Gastrocnemius medialis (tissue), 4 donors: ENCODE data around the gene DISP3. TPM values are rescaled to one million over a fixed set of nuclear protein-coding genes. Genes with fewer than 3 reads are reported as not detected.

Source experiments
- ATAC-seq, 2 donors: fragments of 150-250 bp; one replicate each; pipeline ENCODE4 v1.9.1; 2016
- DNase-seq, 2 donors: peaks; one replicate each; pipeline ENCODE4 v3.0.0-alpha.2; 2019
- H3K27ac ChIP-seq, 4 donors: fragments of 200-600 bp; sonication (generic); 1 replicate in 1 of 4; 2 replicates in 3 of 4; pipeline ENCODE4 v1.5.1; 2016 to 2018; ENCODE audit warnings: mild to moderate bottlenecking in 2 of 4, moderate library complexity in 1 of 4
- H3K27me3 ChIP-seq, 3 donors: fragments of 200-600 bp; sonication (generic) in 2 of 3; 1 replicate in 1 of 3; 2 replicates in 2 of 3; pipeline versions ENCODE4 v1.5.1 to v1.6.0; 2016 to 2019; ENCODE audit warnings: mild to moderate bottlenecking in 1 of 3, moderate library complexity in 1 of 3
- H3K36me3 ChIP-seq, 2 donors: fragments of 200-600 bp; sonication (generic) in 1 of 2; one replicate each; pipeline ENCODE4 v1.5.1; 2017 to 2018
- H3K4me1 ChIP-seq, 2 donors: fragments of 200-600 bp; sonication (generic) in 1 of 2; one replicate each; pipeline ENCODE4 v1.5.1; 2016 to 2017; ENCODE audit warnings: mild to moderate bottlenecking in 2 of 2
- H3K4me3 ChIP-seq, 4 donors: fragments of 200-600 bp; sonication (generic) in 3 of 4; 1 replicate in 1 of 4; 2 replicates in 3 of 4; pipeline ENCODE4 v1.5.1; 2016 to 2019; ENCODE audit warnings: mild to moderate bottlenecking in 2 of 4
- H3K9me3 ChIP-seq, 3 donors: fragments of 200-600 bp; sonication (generic) in 2 of 3; 1 replicate in 1 of 3; 2 replicates in 2 of 3; pipeline ENCODE4 v1.5.1; 2016 to 2019
- POLR2A ChIP-seq, 2 donors: fragments of 450-650 bp; IDR thresholded peaks; one replicate each; pipeline ENCODE4 v1.6.1; 2017; ENCODE audit warnings: antibody characterized with exemption in 2 of 2, mild to moderate bottlenecking in 2 of 2, moderate library complexity in 2 of 2
- in situ Hi-C, 4 donors: fragments of 200-750 bp; cut with MboI; loops; one replicate each; pipeline versions ENCODE4 v1.15.0 to v1.8.0; 2017; ENCODE audit warnings: low sequenced_read_pairs in 4 of 4
- intact Hi-C: fragments of 100-400 bp; cut with DNase I; formaldehyde crosslinking; loops from one replicate; pipeline ENCODE4 v1.15.1; 2023; ENCODE audit warnings: low total_unique reads
- total RNA-seq, 4 donors: library from RNA; depleted of rRNA; stranded (reverse); fragments of >200 nt; gene quantifications; one replicate each; pipeline versions ENCODE4 v1.1.0 to v1.2.3, GENCODE V29; 2016
- TF ChIP-seq, protein P1 (sequence below), 5 experiments: fragments of 450-650 bp in 3 of 5; fragments of 200-600 bp in 2 of 5; sonication (generic) in 2 of 5; IDR thresholded peaks in 4 of 5; conservative IDR thresholded peaks in 1 of 5; 1 replicate in 4 of 5; 2 replicates in 1 of 5; pipeline ENCODE4 v1.5.1; 2016 to 2019; ENCODE audit warnings: antibody characterized with exemption in 5 of 5, mild to moderate bottlenecking in 3 of 5, moderate library complexity in 3 of 5

DISP3 gene
- total RNA-seq, 4 donors from 2014 or later: not detected

DNA sequence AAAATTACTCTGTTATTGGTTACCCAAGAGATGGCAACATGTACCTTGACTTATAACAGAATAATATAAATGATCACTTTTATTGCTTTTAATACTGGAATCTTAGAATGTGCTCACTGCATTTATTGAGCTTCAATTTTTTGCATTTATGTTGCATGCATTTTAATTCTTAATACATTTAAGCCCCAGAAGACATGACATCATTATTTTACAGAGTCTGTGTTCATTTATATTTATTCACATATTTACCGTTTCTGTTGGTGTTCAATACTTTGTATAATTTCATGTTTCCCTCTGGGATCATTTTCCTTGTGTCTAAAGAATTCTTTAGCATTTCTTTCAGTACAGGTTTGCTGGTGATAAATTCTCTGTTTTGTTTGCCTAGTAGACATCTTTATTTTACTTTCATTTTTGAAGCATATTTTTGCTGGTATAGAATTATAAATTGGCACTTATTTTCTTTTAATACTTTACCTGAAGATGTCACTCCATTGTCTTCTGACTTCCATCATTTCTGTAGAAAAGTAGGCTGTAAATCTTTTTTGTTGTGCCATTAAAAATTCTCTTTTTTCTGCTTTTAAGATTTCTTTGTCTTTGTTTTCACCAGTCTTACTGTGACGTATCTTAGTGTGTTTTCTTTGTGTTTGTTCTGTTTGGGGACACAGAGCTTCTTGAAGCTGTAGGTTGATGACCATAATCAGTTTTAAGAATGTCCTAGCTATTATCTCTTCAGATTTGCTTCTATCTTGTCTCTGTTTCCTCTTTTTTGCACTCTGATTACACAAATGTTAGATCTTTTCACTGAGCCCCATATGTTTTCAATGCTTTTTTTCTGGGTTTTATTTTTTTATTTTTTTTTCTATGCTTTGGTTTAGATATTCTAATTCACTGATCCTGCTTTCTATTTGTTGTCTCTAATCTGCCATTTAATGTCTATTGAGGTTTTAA lies 26.9 kb downstream of the DISP3 start:
- Histone ChIP-seq H3K27me3 (peaks cover 13 to 15% (median 14%) of the 10 kb centered on the region in 3 donors), H3K4me1 (no peaks in the 10 kb centered on the region), H3K27ac (no peak overlapping the region), H3K4me3 (no peak overlapping the region), H3K36me3 (no peaks in the 10 kb centered on the region), H3K9me3 (peaks cover 0 to 7% (median 0%) of the 10 kb centered on the region in 3 donors)
- TF ChIP-seq POLR2A (IDR thresholded peaks at IDR 0.05): no peak
- TF ChIP-seq, protein P1, sequence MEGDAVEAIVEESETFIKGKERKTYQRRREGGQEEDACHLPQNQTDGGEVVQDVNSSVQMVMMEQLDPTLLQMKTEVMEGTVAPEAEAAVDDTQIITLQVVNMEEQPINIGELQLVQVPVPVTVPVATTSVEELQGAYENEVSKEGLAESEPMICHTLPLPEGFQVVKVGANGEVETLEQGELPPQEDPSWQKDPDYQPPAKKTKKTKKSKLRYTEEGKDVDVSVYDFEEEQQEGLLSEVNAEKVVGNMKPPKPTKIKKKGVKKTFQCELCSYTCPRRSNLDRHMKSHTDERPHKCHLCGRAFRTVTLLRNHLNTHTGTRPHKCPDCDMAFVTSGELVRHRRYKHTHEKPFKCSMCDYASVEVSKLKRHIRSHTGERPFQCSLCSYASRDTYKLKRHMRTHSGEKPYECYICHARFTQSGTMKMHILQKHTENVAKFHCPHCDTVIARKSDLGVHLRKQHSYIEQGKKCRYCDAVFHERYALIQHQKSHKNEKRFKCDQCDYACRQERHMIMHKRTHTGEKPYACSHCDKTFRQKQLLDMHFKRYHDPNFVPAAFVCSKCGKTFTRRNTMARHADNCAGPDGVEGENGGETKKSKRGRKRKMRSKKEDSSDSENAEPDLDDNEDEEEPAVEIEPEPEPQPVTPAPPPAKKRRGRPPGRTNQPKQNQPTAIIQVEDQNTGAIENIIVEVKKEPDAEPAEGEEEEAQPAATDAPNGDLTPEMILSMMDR (IDR thresholded peaks at IDR 0.05 in 4 of 5, conservative IDR thresholded peaks at IDR 0.05 in 1 of 5): no peak
- no peak for DNase-seq
- no peak for ATAC-seq
- in situ Hi-C loops: no loop called here
- intact Hi-C loops: no loop called here

DNA sequence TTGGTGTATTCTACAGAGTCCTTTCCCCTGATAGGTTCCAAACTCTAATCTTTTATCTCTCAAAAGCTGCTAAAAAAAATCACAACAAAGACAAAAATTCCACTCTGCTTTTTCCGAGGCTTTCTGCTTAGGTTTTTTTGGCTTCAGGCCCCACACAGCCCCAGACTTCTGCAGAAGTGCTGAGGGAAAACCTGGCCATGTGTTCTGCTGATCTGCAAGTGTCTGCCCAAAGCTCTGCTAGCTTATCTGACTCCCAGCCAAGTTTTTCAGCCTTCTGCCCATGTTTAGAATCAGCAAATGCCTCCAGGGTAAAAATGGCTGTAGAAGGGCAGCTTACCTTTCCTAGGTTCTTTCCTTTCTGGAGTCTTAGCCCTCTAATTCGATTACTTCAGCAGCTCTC lies 28.4 kb downstream of the DISP3 start:
- H3K9me3 ChIP-seq: peaks cover 0 to 7% (median 0%) of the 10 kb centered on the region in 3 donors
- in situ Hi-C loops (no loop called here), intact Hi-C loops (no loop called here)
- H3K4me1 ChIP-seq: no peaks in the 10 kb centered on the region
- TF ChIP-seq, protein P1 (IDR thresholded peaks at IDR 0.05 in 4 of 5, conservative IDR thresholded peaks at IDR 0.05 in 1 of 5): no peak
- TF ChIP-seq POLR2A (IDR thresholded peaks at IDR 0.05): no peak
- H3K36me3 ChIP-seq: no peaks in the 10 kb centered on the region
- DNase-seq (no peak), ATAC-seq (no peak)
- H3K4me3 ChIP-seq: no peak overlapping the region
- H3K27ac ChIP-seq: no peak overlapping the region
- H3K27me3 ChIP-seq: peaks cover 0 to 5% (median 2%) of the 10 kb centered on the region in 3 donors

DNA sequence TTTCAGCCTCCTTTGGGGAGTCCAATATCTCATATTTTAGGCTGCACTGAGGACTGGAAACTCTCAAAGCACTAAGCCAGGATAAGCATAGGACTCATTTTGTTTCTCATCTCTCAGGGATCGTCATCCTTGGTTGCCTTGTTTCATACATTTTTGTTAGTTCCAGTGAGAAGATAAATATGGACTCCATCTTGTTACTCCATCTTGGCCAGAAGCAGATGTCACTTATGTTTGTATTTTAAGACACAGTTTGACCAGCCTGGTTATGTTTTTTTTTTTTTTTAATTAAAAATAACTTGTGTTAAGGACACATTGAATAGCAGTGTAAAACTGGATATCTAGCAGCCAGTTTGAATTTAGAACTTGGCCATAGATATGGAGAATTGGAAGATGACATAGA lies 34.7 kb downstream of the DISP3 start:
- Histone ChIP-seq H3K9me3 (no peaks in the 10 kb centered on the region), H3K4me1 (no peaks in the 10 kb centered on the region), H3K27ac (no peak overlapping the region), H3K36me3 (no peaks in the 10 kb centered on the region), H3K27me3 (no peaks in the 10 kb centered on the region), H3K4me3 (no peak overlapping the region)
- ATAC-seq: no peak
- no peak for DNase-seq
- in situ Hi-C loops (no loop called here), intact Hi-C loops (no loop called here)
- TF ChIP-seq POLR2A (IDR thresholded peaks at IDR 0.05): no peak
- TF ChIP-seq, protein P1 (IDR thresholded peaks at IDR 0.05 in 4 of 5, conservative IDR thresholded peaks at IDR 0.05 in 1 of 5): no peak

DNA sequence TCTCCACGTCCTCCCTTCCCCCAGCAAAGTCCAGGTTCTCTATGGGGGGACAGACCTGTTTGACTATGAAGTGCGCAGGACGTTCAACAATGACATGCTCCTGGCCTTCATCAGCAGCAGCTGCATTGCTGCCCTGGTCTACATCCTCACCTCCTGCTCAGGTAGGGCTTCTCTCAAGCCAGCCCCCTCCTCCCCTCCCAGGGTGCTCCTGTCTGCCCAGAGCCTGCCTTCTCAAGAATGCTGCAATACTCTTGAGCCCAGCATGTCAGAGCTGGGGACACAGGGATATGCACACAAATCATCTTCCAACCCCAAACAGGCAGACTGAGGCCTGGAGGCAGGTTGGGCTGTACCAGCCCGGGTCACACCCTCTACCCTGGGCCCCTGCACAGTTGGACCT lies 35.4 kb downstream of the DISP3 start:
- Histone ChIP-seq H3K27ac (no peak overlapping the region), H3K4me1 (no peaks in the 10 kb centered on the region), H3K27me3 (no peaks in the 10 kb centered on the region), H3K36me3 (no peaks in the 10 kb centered on the region), H3K4me3 (no peak overlapping the region), H3K9me3 (no peaks in the 10 kb centered on the region)
- intact Hi-C loops: no loop called here
- no peak for TF ChIP-seq POLR2A (IDR thresholded peaks at IDR 0.05)
- TF ChIP-seq, protein P1 (IDR thresholded peaks at IDR 0.05 in 4 of 5, conservative IDR thresholded peaks at IDR 0.05 in 1 of 5): no peak
- in situ Hi-C loops: no loop called here
- DNase-seq (no peak), ATAC-seq (no peak)
